Measurements from ENCODE around the gene TRAF7.
A peak's percentile ranks its signal among the peaks of the same experiment; 100 is the strongest.

The TRAF7 gene

DNA sequence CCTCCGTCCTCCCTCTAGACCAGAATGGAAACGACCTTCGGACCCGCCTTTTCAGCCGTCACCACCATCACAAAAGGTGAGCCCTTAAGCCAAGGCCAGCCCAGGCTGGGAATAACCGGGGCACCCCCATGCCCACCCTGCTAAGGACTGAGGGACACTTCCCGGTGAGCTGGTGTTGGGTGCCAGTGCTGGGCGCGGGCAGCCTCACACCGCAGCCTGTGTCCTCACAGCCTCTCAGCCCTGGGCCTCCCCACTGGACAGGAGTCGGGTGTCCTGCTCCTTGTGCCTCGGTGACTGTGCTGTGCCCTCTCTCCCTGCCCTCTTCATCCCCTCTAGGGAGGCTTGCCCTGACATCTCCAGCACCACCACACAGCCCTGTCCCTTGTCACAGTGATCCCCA lies 10.3 kb downstream of the TRAF7 start:
- DNase-seq (ENCODE audit: low spot score): no peak

DNA sequence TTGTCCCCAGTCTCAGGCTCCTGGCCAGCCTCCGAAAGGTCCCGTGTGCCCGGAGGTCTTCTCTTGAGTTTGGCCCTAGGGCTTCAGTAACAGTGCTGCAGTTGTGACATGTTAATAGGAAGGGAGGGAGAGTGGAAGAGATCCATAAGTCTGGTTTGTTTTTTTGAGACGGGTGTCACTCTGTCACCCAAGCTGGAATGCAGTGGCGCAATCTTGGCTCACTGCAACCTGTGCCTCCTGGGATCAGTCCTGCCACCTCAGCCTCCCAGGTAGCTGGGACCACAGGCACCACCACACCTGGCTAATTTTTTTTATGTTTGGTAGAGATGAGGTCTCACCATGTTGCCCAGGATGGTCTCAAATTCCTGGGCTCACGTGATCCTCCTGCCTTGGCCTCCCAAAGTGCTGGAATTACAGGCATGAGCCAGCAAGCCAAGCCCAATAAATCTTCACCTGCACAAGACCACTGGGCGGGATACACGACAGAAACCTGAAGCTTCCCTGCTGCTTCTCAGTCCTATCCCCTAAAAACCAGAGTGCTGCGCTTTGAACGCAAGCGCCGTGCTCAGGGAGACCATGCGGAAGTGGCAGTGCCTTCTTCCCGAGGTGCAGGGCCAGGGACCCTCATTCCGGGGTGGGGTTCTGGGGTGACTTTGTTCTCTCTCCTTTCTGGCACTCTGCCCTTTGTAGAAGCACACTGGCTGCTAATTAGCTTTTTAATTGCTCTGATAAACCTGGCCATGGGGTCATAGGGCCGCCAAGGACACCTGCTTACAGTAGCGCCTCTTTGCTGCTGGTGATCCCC lies 10.9 kb downstream of the TRAF7 start:
- no peak for DNase-seq (ENCODE audit: low spot score)

DNA sequence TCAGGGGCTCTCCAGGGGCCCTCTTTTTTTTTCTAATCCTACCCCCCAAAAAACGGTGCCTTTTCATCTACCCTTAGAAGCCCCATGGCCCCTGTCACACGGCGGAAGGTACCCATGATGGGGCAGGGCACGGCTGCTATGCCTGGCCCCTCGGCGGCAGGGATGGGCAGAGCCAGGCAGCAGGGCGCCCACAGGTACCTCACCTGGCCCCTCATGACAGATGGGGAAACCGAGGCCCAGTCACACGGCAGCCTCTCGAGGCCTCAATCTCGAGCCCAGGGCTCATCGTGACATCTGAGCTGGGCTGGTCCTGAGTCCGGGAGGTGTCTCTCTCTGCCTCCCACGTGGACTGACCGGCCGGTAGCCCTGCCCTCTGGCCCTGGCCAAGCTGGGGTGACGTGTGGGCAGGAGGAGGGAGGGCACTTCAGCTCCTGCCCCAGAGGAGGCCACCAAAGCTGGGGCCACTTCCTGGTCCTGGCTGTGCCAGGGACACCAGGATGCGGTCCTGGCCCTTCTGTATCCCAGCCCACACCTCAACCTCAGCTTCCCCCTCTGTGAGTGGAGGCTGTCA lies 11.6 kb downstream of the TRAF7 start:
- DNase-seq (ENCODE audit: low spot score): no peak

DNA sequence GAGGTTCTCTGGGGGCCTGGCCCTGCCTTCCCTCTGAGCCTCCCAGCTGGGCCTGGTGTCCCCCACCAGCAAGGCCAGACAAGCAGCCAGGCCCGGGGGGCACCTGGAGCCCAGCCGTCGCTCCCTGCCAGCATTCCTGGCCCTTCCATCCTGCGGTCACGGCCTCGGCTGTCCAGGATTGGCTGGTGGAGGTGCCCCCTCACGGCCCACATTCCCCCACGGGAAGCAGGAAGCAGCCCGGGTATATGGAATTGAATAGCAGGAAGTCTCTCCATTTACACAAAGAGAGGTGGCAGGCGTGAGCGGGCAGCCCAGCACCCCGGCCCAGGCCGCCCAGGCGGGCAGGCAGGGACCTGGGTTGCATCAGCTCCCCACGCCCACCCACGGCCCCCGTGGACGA lies 14.5 kb downstream of the TRAF7 start:
- DNase-seq (ENCODE audit: low spot score): no peak

DNA sequence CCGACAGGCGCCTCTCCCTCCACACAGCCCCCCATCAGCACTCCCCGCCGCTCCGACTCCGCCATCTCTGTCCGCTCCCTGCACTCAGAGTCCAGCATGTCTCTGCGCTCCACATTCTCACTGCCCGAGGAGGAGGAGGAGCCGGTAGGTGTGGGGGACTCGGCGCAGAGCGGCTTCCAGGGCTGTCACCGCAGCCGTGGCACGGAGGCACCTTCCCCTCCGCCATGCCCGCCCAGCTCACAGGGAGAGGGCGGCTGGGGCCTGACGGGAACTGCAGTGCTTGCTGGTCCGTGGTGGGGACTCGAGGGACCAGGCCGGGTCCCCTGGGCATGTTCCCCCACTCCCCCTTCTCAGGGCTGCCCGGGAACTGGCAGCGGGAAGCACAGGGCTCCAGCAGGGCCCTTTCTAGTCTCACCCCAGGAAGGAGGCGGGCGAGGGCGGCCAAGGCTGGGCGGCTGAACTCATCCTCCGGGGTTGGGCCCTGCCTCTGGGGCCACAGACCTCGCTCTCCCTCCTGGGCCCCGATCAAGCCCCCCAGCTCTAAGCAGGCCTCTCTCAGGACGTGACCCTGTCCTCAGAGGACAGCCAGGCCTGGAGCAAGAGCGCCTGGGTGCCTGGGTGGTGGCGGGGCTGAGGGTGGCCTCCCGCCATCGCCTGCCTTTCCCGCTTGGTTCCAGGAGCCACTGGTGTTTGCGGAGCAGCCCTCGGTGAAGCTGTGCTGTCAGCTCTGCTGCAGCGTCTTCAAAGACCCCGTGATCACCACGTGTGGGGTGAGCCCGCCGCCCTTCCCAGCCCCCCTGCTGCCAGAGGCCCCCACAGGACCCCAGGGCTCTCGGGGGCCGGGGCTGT lies 15.2 kb downstream of the TRAF7 start:
- DNase-seq (ENCODE audit: low spot score): no peak

DNA sequence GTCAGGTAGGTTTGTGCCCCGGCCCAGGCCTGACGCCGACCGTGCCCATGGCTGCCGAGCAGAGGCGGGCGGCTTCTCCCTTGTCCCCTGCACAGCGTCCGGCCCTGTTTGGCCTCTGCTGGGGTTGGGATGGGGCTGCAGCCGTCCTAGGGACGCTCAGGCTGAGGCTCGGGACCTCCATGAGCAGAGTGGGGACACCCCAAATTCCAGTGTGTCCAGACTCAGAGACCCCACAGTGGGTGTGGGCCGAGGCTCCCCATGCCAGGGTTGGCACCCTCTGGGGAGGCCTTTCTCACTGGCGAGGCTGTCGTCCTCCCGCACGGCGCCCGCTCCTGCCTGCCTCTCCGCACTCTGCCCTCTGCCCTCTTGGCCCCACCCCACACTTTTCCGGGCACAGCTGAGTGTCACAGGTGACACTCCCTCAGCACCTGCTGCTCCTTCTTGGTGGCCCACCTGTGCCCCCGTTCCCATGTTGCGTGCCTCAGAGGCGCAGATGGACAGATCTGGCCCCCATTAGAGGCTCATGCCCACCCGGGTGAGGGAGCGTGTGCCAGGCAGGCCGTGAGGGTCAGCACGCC lies 16.1 kb downstream of the TRAF7 start:
- DNase-seq (ENCODE audit: low spot score): no peak

- DNase-seq (ENCODE audit: low spot score): no peak
These were observed 17.2 kb downstream of the TRAF7 start for GRCh38 chr16:2172688-2173335.

DNA sequence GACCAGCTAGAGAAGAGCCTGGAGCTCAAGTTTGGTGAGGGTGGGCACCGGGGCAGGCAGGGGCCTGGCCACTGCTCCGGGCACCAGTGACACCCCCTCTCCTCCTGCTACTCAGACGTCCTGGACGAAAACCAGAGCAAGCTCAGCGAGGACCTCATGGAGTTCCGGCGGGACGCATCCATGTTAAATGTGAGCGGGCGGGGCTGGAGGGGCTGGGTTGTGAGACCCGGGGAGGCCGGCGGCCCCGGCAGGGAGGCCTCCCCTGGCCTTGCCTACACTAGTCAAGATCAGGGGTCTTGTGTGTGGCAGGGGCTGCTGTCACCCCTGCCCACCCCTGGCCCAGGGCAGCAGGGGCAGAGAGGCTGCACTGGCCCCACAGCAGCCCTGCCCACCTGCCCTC lies 17.8 kb downstream of the TRAF7 start:
- no peak for DNase-seq (ENCODE audit: low spot score)

DNA sequence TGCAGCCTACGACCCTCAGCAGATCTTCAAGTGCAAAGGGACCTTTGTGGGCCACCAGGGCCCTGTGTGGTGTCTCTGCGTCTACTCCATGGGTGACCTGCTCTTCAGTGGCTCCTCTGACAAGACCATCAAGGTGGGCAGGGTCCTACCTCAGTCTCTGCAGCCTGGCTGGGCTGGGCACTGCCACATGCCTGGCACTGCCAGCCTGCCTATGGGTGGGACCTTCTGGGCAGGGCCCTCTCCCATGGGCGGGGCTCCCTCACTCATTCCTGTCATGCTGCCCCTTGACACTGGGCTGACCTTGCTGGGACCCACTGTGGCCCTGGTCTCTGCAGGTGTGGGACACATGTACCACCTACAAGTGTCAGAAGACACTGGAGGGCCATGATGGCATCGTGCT lies 18.3 kb downstream of the TRAF7 start:
- DNase-seq (ENCODE audit: low spot score): no peak

DNA sequence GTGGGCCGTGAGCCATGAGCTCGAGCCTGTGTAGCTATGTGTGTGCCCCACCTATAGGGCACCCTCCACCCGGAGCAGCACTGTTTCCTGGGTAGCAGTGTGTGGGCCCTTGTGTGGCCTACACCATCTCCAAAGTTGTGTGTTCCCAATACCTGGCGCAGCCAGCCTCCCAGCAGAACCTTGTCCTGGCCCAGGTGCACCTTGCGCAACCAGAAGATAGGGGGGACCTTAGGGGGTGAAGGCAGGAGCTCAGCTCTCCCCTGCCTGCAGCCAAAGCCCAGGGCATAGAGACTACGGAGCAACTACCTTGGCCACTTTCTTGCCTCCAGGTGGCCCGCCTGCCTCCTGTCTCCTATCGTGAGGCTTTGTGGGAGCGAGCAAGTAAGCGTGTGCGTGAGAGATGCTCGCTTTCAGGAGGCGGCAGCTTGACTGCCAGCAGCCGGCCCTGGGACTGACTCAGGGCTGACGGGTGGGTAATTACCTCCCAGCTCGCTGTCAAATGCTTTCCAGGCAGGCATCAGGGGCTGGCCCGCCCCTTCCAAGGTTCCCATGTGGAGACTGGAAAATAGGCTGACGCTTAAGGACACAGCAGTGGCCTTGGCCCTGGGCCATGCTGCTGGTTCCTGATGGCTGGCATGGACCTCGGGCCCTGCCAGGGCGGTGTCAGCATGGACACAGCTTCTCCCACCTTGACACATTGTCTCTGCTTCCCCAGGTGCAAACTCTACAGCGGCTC lies 19.0 kb downstream of the TRAF7 start:
- no peak for DNase-seq (ENCODE audit: low spot score)

DNA sequence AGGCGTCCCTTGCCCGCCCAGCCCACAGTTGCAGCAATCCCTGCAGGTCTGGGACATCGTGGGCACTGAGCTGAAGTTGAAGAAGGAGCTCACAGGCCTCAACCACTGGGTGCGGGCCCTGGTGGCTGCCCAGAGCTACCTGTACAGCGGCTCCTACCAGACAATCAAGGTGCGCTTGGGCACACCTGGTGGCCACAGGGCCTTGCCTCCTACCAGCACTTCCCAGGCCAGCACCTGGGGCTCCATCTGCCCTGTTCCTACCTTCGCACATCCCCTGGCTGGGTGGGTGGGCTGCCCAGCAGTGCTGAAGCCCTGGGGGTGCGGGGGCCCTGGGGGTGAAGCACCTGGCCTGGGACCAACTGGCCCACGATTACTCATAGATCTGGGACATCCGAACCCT lies 19.9 kb downstream of the TRAF7 start:
- DNase-seq (ENCODE audit: low spot score): no peak

- DNase-seq (ENCODE audit: low spot score): no peak
These were observed 20.5 kb downstream of the TRAF7 start for GRCh38 chr16:2176047-2176446.

- DNase-seq (ENCODE audit: low spot score): no peak
These were observed 21.5 kb downstream of the TRAF7 start for GRCh38 chr16:2177101-2177500.

DNA sequence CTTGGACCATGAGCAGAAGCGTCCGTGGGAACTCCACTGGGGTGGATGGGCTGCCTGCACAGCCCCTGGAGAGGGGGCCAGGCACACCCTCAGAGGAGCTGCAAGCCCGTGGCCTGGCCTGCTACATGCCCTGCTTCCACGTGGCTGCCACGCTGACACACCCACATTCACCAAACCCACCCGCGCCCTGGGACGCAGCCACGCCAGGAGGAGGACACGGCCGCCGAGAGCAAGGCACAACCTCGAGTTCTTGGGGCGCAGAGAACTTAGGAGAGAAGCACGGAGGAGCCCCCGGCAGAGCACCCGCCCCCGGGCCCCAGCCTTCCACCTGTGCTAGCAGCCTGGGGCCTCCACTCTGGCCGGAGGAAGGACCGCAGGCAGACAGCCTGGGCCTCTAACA lies 22.0 kb downstream of the TRAF7 start:
- DNase-seq (ENCODE audit: low spot score): no peak

GRCh38 chr16:2178321-2179106 lies 22.9 kb downstream of the TRAF7 start:
- DNase-seq (ENCODE audit: low spot score): peak; percentile 47

DNA sequence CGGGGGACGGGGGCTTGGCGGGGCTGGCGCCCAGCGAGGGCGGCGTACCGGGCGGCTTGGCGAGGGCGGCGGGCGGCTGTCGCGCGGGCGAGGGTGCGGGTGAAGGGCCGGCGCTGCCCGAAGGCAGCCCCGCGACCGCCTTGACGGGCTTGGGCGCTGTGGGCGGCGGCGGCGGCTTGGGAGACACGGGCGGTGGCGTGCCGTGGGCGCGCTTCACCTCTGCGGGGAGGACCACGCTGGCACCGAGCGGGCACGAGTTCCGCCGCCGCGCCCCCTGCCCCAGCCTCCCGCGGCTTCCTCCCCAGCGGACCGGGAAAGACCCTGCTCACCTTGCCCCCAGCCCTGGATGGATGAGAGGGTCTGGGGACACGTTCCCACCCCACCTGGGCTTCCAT lies 23.5 kb downstream of the TRAF7 start:
- no peak for DNase-seq (ENCODE audit: low spot score)

DNA sequence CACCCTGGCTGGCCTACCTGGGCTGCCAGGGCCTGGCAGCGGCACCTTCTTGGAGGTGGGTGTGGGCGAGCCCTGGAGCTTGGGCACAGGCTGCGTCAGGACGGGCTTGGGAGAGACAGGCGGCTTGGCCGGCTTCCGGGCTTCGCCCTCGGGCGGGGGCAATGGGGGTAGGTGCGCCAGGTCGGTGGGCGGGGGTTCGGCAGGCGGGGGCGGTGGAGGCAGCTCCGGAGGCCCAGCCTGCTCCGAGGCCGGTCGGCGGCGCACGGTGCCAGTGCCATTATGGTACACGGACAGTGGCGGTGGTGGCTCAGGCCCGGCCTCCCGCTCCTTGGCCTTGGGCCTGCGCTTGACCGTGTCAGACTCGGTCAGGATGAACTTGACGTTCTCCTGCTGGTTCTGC lies 24.0 kb downstream of the TRAF7 start:
- DNase-seq (ENCODE audit: low spot score): no peak

DNA sequence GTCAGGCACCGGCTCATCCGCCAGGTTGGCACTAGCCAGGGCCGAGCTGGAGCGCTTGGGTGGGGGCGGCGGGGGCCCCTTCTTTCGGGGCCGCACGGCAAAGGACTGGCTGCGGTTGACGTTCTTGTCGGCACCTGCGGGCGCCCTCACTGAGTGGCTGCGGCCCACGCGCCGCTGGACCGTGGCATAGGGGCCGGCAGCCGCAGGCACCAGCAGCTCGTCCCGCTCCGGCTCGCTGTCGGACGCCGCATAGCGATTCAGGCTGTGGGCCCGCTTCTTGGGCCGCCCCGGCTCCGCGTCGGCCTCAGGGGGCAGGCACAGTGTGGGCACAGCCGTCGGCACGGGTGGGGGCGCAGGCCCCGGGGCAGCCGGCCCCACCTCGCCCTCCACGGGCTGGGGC lies 24.9 kb downstream of the TRAF7 start:
- no peak for DNase-seq (ENCODE audit: low spot score)

- no peak for DNase-seq (ENCODE audit: low spot score)
These were observed 25.7 kb downstream of the TRAF7 start for GRCh38 chr16:2180962-2181923.

DNA sequence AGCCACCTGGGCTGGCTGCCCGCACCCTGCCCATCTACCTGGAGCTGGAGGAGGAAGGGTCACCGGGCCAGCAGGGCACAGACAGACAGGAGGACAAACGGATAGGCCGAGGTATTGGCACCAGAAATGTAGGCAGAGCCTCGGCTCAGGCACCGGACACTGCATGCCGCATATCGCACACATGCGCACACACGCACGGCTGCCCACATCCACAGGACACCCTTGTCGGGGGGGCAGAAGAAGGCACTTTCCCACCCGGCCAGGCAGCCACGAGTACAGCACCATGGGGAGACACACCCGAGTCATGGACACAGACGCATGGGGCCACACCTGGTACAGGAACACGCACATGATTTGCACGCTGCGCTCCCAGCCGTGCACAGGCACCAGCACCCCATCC lies 26.4 kb downstream of the TRAF7 start:
- no peak for DNase-seq (ENCODE audit: low spot score)
